Endothelial cell of umbilical vein (primary cell): ENCODE results near the gene CYP26C1.

Source experiments
- CTCF ChIP-seq, 2 donors: IDR thresholded peaks; 1 replicate in 1 of 2; 2 replicates in 1 of 2; pipeline ENCODE4 v1.5.1; 2011; ENCODE audit warnings: low read length in 2 of 2, mild to moderate bottlenecking in 2 of 2, moderate library complexity in 2 of 2, control low read depth in 1 of 2, inconsistent platforms in 1 of 2, low read depth in 1 of 2; ENCODE audit not compliant: insufficient read depth in 1 of 2; ENCODE audit errors: extremely low read depth in 1 of 2
- EZH2 ChIP-seq: IDR thresholded peaks from 2 replicates; pipeline ENCODE4 v1.6.1; 2012; ENCODE audit warnings: borderline replicate concordance, low read depth, mild to moderate bottlenecking, moderate library complexity, low read length, inconsistent platforms; ENCODE audit not compliant: severe bottlenecking
- FOS ChIP-seq: IDR thresholded peaks from 2 replicates; pipeline ENCODE4 v1.6.1; 2011; ENCODE audit warnings: mild to moderate bottlenecking, low read length, moderate library complexity, borderline replicate concordance; ENCODE audit not compliant: insufficient read depth
- MAX ChIP-seq: IDR thresholded peaks from 2 replicates; pipeline ENCODE4 v1.6.1; 2011; ENCODE audit not compliant: insufficient read depth, insufficient read length
- MYC ChIP-seq: IDR thresholded peaks from one replicate; pipeline ENCODE4 v1.6.1; 2011; ENCODE audit warnings: mild to moderate bottlenecking, low read depth, low read length
- POLR2A ChIP-seq: IDR thresholded peaks from 2 replicates; pipeline ENCODE4 v1.6.1; 2012; ENCODE audit warnings: low read depth, mild to moderate bottlenecking, control low read depth, low read length
- POLR2AphosphoS5 ChIP-seq: IDR thresholded peaks from 2 replicates; pipeline ENCODE4 v1.6.1; 2012; ENCODE audit warnings: low read depth, mild to moderate bottlenecking, control low read depth, low read length, moderate library complexity; ENCODE audit not compliant: insufficient read depth

- TF ChIP-seq POLR2AphosphoS5 (no peak), CTCF (IDR thresholded peaks at IDR 0.05; ENCODE audit: extremely low read depth in 1 of 2, insufficient read depth in 1 of 2, low read depth in 1 of 2, low read length in 2 of 2) (no peak), EZH2 (no peak), POLR2A (no peak), MAX (no peak), MYC (no peak), FOS (no peak)
These were observed 21.5 kb upstream of the CYP26C1 start for GRCh38 chr10:93039110-93039509.
